Endothelial cell of umbilical vein (primary cell): ENCODE results near the gene SH2D6. TPM values are rescaled to one million over a fixed set of nuclear protein-coding genes. Genes with fewer than 3 reads are reported as not detected.

Source experiments
- BruUV-seq: library from RNA; stranded (reverse); fragments of 400-500 nt; replicated peaks from 2 replicates; lab custom pipeline; 2021; lab: Mats Ljungman, UMichigan
- CTCF ChIA-PET: fragments of 300-600, 350-600 bp; sonication (Branson Sonifier 250); formaldehyde crosslinking; loops from one replicate; lab custom pipeline; 2021; ENCODE audit warnings: antibody characterized with exemption, inconsistent platforms; lab: Charles Lee
- POLR2A ChIA-PET: fragments of 300-600, 350-600 bp; sonication (Branson Sonifier 250); formaldehyde crosslinking; loops from one replicate; lab custom pipeline; 2021; ENCODE audit warnings: antibody characterized with exemption, inconsistent platforms; lab: Charles Lee
- DNase-seq: peaks from one replicate; pipeline ENCODE4 v3.0.0-alpha.2; 2011; ENCODE audit warnings: low read depth, low spot score
- FAIRE-seq: peaks from 2 replicates; lab custom pipeline; 2011; peaks lifted over from hg19 to GRCh38; lab: Jason Lieb, UNC
- H2AFZ ChIP-seq: 2 replicates; pipeline ENCODE4 v1.6.0; 2012; ENCODE audit warnings: low read depth, low read length, control low read depth, inconsistent platforms
- H3K27ac ChIP-seq: 2 replicates; pipeline ENCODE4 v1.5.1; 2011; ENCODE audit warnings: low read depth, mild to moderate bottlenecking, control low read depth, low read length, moderate library complexity; ENCODE audit not compliant: insufficient read depth
- H3K27me3 ChIP-seq, 2 experiments: 2 replicates each; pipeline versions ENCODE4 v1.6.0 to v1.6.1; 2011; ENCODE audit warnings: low read length in 2 of 2, mixed read lengths in 1 of 2; ENCODE audit not compliant: control insufficient read depth in 2 of 2, insufficient read depth in 2 of 2
- H3K36me3 ChIP-seq, 2 experiments: 2 replicates in 1 of 2; 3 replicates in 1 of 2; pipeline ENCODE4 v1.5.1; 2011; ENCODE audit warnings: low read length in 2 of 2, mild to moderate bottlenecking in 1 of 2, moderate library complexity in 1 of 2; ENCODE audit not compliant: control insufficient read depth in 2 of 2, insufficient read depth in 2 of 2; ENCODE audit errors: extremely low read depth in 1 of 2
- H3K4me1 ChIP-seq: 3 replicates; pipeline ENCODE4 v1.5.1; 2011; ENCODE audit warnings: mild to moderate bottlenecking, low read length; ENCODE audit not compliant: control insufficient read depth, insufficient read depth; ENCODE audit errors: extremely low read depth
- H3K4me2 ChIP-seq: 2 replicates; pipeline ENCODE4 v1.6.1; 2011; ENCODE audit warnings: low read length, control low read depth, mixed read lengths; ENCODE audit not compliant: insufficient read depth
- H3K4me3 ChIP-seq, 3 experiments: fragments of 200-600 bp in 1 of 3; sonication (generic), shearing (Covaris generic) in 1 of 3; replicated peaks in 1 of 3; 2 replicates each; pipeline ENCODE4 v1.5.1; 2011 to 2016; ENCODE audit warnings: control low read depth in 3 of 3, low read length in 3 of 3, mild to moderate bottlenecking in 2 of 3, inconsistent platforms in 1 of 3, low read depth in 1 of 3, moderate library complexity in 1 of 3; ENCODE audit not compliant: insufficient read depth in 1 of 3
- H3K79me2 ChIP-seq: 2 replicates; pipeline ENCODE4 v1.6.0; 2012; ENCODE audit warnings: low read length, inconsistent platforms; ENCODE audit not compliant: control insufficient read depth, insufficient read depth
- H3K9ac ChIP-seq: replicated peaks from 2 replicates; pipeline ENCODE3; 2011; ENCODE audit warnings: low read length, control low read depth; ENCODE audit not compliant: insufficient read depth; ENCODE audit errors: extremely low read depth
- H3K9me1 ChIP-seq: replicated peaks from 3 replicates; pipeline ENCODE4 v1.6.0; 2011; ENCODE audit warnings: mild to moderate bottlenecking, low read length; ENCODE audit not compliant: control insufficient read depth, insufficient read depth; ENCODE audit errors: extremely low read depth
- H3K9me3 ChIP-seq: replicated peaks from 2 replicates; pipeline ENCODE4 v1.5.1; 2012; ENCODE audit warnings: low read length, inconsistent platforms; ENCODE audit not compliant: control insufficient read depth, insufficient read depth
- H4K20me1 ChIP-seq: replicated peaks from 2 replicates; pipeline ENCODE3; 2011; ENCODE audit warnings: mild to moderate bottlenecking, low read length; ENCODE audit not compliant: control insufficient read depth, insufficient read depth; ENCODE audit errors: extremely low read depth
- CTCF ChIP-seq, 2 donors: IDR thresholded peaks; 1 replicate in 1 of 2; 2 replicates in 1 of 2; pipeline ENCODE4 v1.5.1; 2011; ENCODE audit warnings: low read length in 2 of 2, mild to moderate bottlenecking in 2 of 2, moderate library complexity in 2 of 2, control low read depth in 1 of 2, inconsistent platforms in 1 of 2, low read depth in 1 of 2; ENCODE audit not compliant: insufficient read depth in 1 of 2; ENCODE audit errors: extremely low read depth in 1 of 2
- EZH2 ChIP-seq: IDR thresholded peaks from 2 replicates; pipeline ENCODE4 v1.6.1; 2012; ENCODE audit warnings: borderline replicate concordance, low read depth, mild to moderate bottlenecking, moderate library complexity, low read length, inconsistent platforms; ENCODE audit not compliant: severe bottlenecking
- FOS ChIP-seq: IDR thresholded peaks from 2 replicates; pipeline ENCODE4 v1.6.1; 2011; ENCODE audit warnings: mild to moderate bottlenecking, low read length, moderate library complexity, borderline replicate concordance; ENCODE audit not compliant: insufficient read depth
- GATA2 ChIP-seq: IDR thresholded peaks from 2 replicates; pipeline ENCODE4 v1.7.0; 2011; ENCODE audit warnings: low read depth, mild to moderate bottlenecking, moderate library complexity, mixed read lengths, low read length; ENCODE audit not compliant: insufficient read length, insufficient read depth
- JUN ChIP-seq: IDR thresholded peaks from 2 replicates; pipeline ENCODE4 v1.6.1; 2011; ENCODE audit warnings: borderline replicate concordance, low read depth; ENCODE audit not compliant: insufficient read length, insufficient read depth
- MAX ChIP-seq: IDR thresholded peaks from 2 replicates; pipeline ENCODE4 v1.6.1; 2011; ENCODE audit not compliant: insufficient read depth, insufficient read length
- MYC ChIP-seq: IDR thresholded peaks from one replicate; pipeline ENCODE4 v1.6.1; 2011; ENCODE audit warnings: mild to moderate bottlenecking, low read depth, low read length
- POLR2A ChIP-seq: IDR thresholded peaks from 2 replicates; pipeline ENCODE4 v1.6.1; 2012; ENCODE audit warnings: low read depth, mild to moderate bottlenecking, control low read depth, low read length
- POLR2AphosphoS5 ChIP-seq: IDR thresholded peaks from 2 replicates; pipeline ENCODE4 v1.6.1; 2012; ENCODE audit warnings: low read depth, mild to moderate bottlenecking, control low read depth, low read length, moderate library complexity; ENCODE audit not compliant: insufficient read depth
- dilution Hi-C: fragments of 300-500 bp; cut with MboI; formaldehyde crosslinking; loops from one replicate; pipeline ENCODE4 v1.15.0; 2019; ENCODE audit warnings: low sequenced_read_pairs; ENCODE audit not compliant: extremely low pct_ligation_motif_present
- intact Hi-C: fragments of 100-400 bp; cut with micrococcal nuclease; formaldehyde crosslinking; loops from one replicate; pipeline ENCODE4 v1.10.0; 2022
- polyA plus RNA-seq, 4 experiments: library from polyadenylated mRNA; depleted of rRNA in 3 of 4; stranded (reverse) in 3 of 4; unstranded in 1 of 4; fragments of >200 nt; gene quantifications; 2 replicates each; pipeline versions ENCODE4 v1.2.1 to v1.2.3, GENCODE V29; 2011 to 2012; ENCODE audit warnings: missing spikeins in 1 of 4
- total RNA-seq: library from RNA; stranded (reverse); gene quantifications from 2 replicates; pipeline ENCODE4 v1.2.3, GENCODE V29; 2021

SH2D6 gene
- total and polyA plus RNA-seq, 2 donors (not counting 3 experiments of a cell fraction or from before 2014, with no cell fraction given): 0.53 TPM; not detected in 1

GRCh38 chr2:85430752-85431569 is 12.4 kb downstream of the SH2D6 start:
- no peak overlapping the region for H3K9ac ChIP-seq
- DNase-seq (no peak), FAIRE-seq (no peak)
- dilution Hi-C loops (no loop called here), intact Hi-C loops (no loop called here)
- no TSS peak for BruUV-seq
- no peak overlapping the region for H3K4me3 ChIP-seq
- TF ChIP-seq GATA2 (no peak), MAX (no peak), POLR2AphosphoS5 (no peak), CTCF (IDR thresholded peaks at IDR 0.05; ENCODE audit: extremely low read depth in 1 of 2, insufficient read depth in 1 of 2, low read depth in 1 of 2, low read length in 2 of 2) (no peak), EZH2 (no peak), POLR2A (no peak), MYC (no peak), JUN (no peak), FOS (no peak)
- ChIA-PET POLR2A (interaction anchor here (1.9 kb wide), 1 partner anchor 108 kb away, joined by 12 read pairs; the partner anchor contains the start of gene MAT2A), CTCF (interaction anchor here (0.7 to 4.6 kb wide), 4 partner anchors 74 to 122 kb away, joined by 3 to 19 read pairs (median 3); partner anchors contain the start of gene MAT2A)
- no peaks in the 10 kb centered on the region for H3K4me1 ChIP-seq
- no peaks in the 10 kb centered on the region for H4K20me1 ChIP-seq
- no peaks in the 10 kb centered on the region for H3K9me1 ChIP-seq
- H3K9me3 ChIP-seq: no peaks in the 10 kb centered on the region
- no peaks in the 10 kb centered on the region for H3K36me3 ChIP-seq
- H3K79me2 ChIP-seq: no peaks in the 10 kb centered on the region
- H2AFZ ChIP-seq: no peak overlapping the region
- H3K27me3 ChIP-seq: no peaks in the 10 kb centered on the region
- H3K4me2 ChIP-seq: no peak overlapping the region
- no peak overlapping the region for H3K27ac ChIP-seq
